Testis (tissue), 2 donors: ENCODE measurements around the gene CCDC157.

Source experiments
- CTCF ChIP-seq, 3 experiments: fragments of 450-650 bp in 2 of 3; fragments of 200-600 bp in 1 of 3; sonication (generic) in 1 of 3; IDR thresholded peaks; one replicate each; pipeline ENCODE4 v1.5.1; 2016 to 2019; ENCODE audit warnings: antibody characterized with exemption in 3 of 3, mild to moderate bottlenecking in 2 of 3, moderate library complexity in 1 of 3
- POLR2A ChIP-seq: fragments of 450-650 bp; IDR thresholded peaks from one replicate; pipeline ENCODE4 v1.6.1; 2017; ENCODE audit warnings: antibody characterized with exemption, mild to moderate bottlenecking, moderate library complexity

- TF ChIP-seq CTCF (IDR thresholded peaks at IDR 0.05) (no peak), POLR2A (no peak)
Observed at GRCh38 chr22:30328466-30329049, 28.2 kb upstream of the CCDC157 start.
